ENCODE data around the gene TEX26.

TEX26 gene

GRCh38 chr13:30892966-30893365 lies 39.5 kb upstream of the TEX26 start:
- Histone ChIP-seq H3K27me3 (ENCODE audit: insufficient read depth, poor library complexity, severe bottlenecking) (no peaks in the 10 kb centered on the region), H3K36me3 (ENCODE audit: low read depth) (no peaks in the 10 kb centered on the region), H3K27ac (ENCODE audit: poor library complexity, severe bottlenecking) (no peak overlapping the region), H3K4me3 (ENCODE audit: severe bottlenecking) (no peak overlapping the region), H3K4me1 (ENCODE audit: insufficient read depth, poor library complexity, severe bottlenecking) (peaks cover 6% of the 10 kb centered on the region), H3K9me3 (ENCODE audit: severe bottlenecking) (no peaks in the 10 kb centered on the region)
- ATAC-seq (ENCODE audit: low read depth) = no peak
- no peak for DNase-seq (ENCODE audit: low spot score)
- TF ChIP-seq, protein P1, sequence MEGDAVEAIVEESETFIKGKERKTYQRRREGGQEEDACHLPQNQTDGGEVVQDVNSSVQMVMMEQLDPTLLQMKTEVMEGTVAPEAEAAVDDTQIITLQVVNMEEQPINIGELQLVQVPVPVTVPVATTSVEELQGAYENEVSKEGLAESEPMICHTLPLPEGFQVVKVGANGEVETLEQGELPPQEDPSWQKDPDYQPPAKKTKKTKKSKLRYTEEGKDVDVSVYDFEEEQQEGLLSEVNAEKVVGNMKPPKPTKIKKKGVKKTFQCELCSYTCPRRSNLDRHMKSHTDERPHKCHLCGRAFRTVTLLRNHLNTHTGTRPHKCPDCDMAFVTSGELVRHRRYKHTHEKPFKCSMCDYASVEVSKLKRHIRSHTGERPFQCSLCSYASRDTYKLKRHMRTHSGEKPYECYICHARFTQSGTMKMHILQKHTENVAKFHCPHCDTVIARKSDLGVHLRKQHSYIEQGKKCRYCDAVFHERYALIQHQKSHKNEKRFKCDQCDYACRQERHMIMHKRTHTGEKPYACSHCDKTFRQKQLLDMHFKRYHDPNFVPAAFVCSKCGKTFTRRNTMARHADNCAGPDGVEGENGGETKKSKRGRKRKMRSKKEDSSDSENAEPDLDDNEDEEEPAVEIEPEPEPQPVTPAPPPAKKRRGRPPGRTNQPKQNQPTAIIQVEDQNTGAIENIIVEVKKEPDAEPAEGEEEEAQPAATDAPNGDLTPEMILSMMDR (IDR thresholded peaks at IDR 0.05; ENCODE audit: poor library complexity, severe bottlenecking) = peak; percentile 25

DNA sequence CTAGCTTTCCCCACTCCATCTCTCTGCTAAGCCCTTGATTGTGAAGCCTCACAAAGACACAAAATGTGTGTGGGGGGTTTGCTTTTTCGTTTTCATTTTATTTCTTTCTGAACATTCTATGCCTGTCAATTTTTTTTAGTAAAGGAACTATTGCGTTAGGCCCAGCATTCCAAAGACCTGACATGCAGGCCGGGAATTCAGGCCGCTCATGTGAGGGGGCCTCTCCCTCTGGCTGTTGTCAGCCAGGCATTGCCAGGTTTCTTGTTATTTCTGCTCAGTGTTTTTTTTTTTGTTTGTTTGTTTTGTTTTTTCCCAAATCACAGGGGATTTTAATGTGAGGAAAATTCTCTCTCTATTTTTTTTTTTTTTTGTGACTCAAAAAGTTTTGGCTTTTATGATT lies 36.7 kb upstream of the TEX26 start:
- Histone ChIP-seq H3K36me3 (ENCODE audit: low read depth) (no peaks in the 10 kb centered on the region), H3K9me3 (ENCODE audit: severe bottlenecking) (no peaks in the 10 kb centered on the region), H3K4me3 (ENCODE audit: severe bottlenecking) (no peak overlapping the region), H3K27ac (ENCODE audit: poor library complexity, severe bottlenecking) (peak overlapping the region; percentile 16), H3K4me1 (ENCODE audit: insufficient read depth, poor library complexity, severe bottlenecking) (peaks cover 6% of the 10 kb centered on the region), H3K27me3 (ENCODE audit: insufficient read depth, poor library complexity, severe bottlenecking) (no peaks in the 10 kb centered on the region)
- TF ChIP-seq, protein P1 (IDR thresholded peaks at IDR 0.05; ENCODE audit: poor library complexity, severe bottlenecking) = no peak
- peak; percentile 86 for ATAC-seq (ENCODE audit: low read depth)
- DNase-seq (ENCODE audit: low spot score) = no peak

DNA sequence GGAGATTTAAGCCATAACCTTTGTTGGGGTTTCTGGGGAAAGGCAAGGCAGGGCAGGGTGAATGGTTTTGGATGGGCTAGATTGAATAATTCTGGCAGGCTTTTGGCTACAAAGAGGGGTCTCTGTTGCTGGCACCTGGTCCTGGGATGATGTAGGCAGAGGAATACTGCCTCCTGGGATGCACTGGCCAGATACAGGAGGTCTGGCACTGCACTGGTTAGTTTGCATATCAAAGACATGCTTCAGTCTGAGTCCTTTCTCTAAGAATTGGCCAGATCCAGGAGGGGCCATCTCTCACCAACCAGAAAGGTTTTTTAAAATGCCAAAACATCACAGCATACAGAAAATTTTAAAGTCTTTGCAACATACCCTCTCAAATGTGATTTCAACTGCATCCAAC lies 34.4 kb upstream of the TEX26 start:
- TF ChIP-seq, protein P1 (IDR thresholded peaks at IDR 0.05; ENCODE audit: poor library complexity, severe bottlenecking) = no peak
- H3K4me1 ChIP-seq (ENCODE audit: insufficient read depth, poor library complexity, severe bottlenecking) = peaks cover 6% of the 10 kb centered on the region
- no peak for ATAC-seq (ENCODE audit: low read depth)

DNA sequence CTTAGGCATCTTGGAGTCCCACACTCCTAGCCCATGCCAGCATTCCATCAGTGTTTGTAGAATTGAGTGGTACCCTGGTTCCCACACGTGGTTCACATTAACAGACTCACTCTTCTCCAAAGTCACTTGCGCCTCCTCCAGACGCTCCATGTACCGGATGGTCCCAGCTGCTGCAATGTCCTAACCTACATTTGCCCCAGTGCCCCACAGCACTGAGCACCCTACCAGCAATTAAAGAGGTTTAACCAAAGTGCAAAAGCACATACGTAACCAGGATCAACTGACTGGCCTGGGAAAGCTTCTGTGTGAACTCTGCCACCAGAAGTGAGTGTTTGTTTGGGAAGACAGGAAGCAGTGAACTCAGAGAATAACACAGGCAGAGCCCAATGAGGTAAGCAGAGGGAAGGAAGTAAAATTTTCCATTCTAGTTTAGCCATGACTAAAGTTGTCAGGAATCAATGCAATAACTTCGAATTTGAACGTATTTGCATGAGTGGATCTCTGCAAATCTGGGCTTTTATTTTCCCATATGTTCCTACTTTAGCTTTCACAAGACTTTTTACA lies 33.7 kb upstream of the TEX26 start:
- DNase-seq (ENCODE audit: low spot score) (no peak), ATAC-seq (ENCODE audit: low read depth) (no peak)
- H3K27ac ChIP-seq (ENCODE audit: poor library complexity, severe bottlenecking) = no peak overlapping the region
- H3K4me1 ChIP-seq (ENCODE audit: insufficient read depth, poor library complexity, severe bottlenecking) = peaks cover 6% of the 10 kb centered on the region
- no peaks in the 10 kb centered on the region for H3K27me3 ChIP-seq (ENCODE audit: insufficient read depth, poor library complexity, severe bottlenecking)
- no peaks in the 10 kb centered on the region for H3K36me3 ChIP-seq (ENCODE audit: low read depth)
- H3K4me3 ChIP-seq (ENCODE audit: severe bottlenecking) = no peak overlapping the region
- no peaks in the 10 kb centered on the region for H3K9me3 ChIP-seq (ENCODE audit: severe bottlenecking)
- TF ChIP-seq, protein P1 (IDR thresholded peaks at IDR 0.05; ENCODE audit: poor library complexity, severe bottlenecking) = no peak

More for the DNA sequence above, 34.4 kb upstream of the TEX26 start:
- Histone ChIP-seq H3K9me3 (ENCODE audit: severe bottlenecking) (no peaks in the 10 kb centered on the region), H3K27me3 (ENCODE audit: insufficient read depth, poor library complexity, severe bottlenecking) (no peaks in the 10 kb centered on the region), H3K36me3 (ENCODE audit: low read depth) (no peaks in the 10 kb centered on the region), H3K4me3 (ENCODE audit: severe bottlenecking) (no peak overlapping the region), H3K27ac (ENCODE audit: poor library complexity, severe bottlenecking) (no peak overlapping the region)
- DNase-seq (ENCODE audit: low spot score) = no peak

DNA sequence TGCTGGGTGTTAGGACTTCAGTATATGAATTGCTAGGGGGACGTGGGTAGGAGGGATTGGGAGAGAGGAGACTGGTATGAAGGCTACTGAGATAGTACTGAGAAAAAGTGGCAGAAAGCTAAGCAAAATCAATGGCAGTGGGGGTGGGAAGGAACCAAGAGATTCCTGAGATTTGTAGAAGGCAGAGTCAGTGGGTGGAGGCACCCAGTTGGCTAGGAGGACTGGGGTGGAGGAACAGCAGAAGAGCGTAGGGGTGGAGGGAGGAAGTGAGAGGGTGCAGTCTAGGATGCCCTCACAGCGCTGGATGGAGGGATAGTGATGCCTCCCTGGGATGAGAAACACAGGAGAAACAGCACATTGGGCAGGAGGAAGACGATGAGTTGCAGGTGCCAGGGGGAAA lies 32.0 kb upstream of the TEX26 start:
- TF ChIP-seq, protein P1 (IDR thresholded peaks at IDR 0.05; ENCODE audit: poor library complexity, severe bottlenecking) = no peak
- H3K27me3 ChIP-seq (ENCODE audit: insufficient read depth, poor library complexity, severe bottlenecking) = no peaks in the 10 kb centered on the region
- no peaks in the 10 kb centered on the region for H3K9me3 ChIP-seq (ENCODE audit: severe bottlenecking)
- no peak overlapping the region for H3K4me3 ChIP-seq (ENCODE audit: severe bottlenecking)
- H3K27ac ChIP-seq (ENCODE audit: poor library complexity, severe bottlenecking) = no peak overlapping the region
- ATAC-seq (ENCODE audit: low read depth) (no peak), DNase-seq (ENCODE audit: low spot score) (no peak)
- H3K36me3 ChIP-seq (ENCODE audit: low read depth) = no peaks in the 10 kb centered on the region
- peaks cover 6% of the 10 kb centered on the region for H3K4me1 ChIP-seq (ENCODE audit: insufficient read depth, poor library complexity, severe bottlenecking)

Measured in RWPE2 (cell line).